ENCODE measurements around the gene POMT1.

GRCh38 chr9:131490514-131490913 lies 12.2 kb upstream of the POMT1 start:
- no peak for TF ChIP-seq GATA3 (IDR thresholded peaks at IDR 0.05; ENCODE audit: low read depth, low read length)
- no peak for TF ChIP-seq GATA2 (IDR thresholded peaks at IDR 0.05; ENCODE audit: low read depth, low read length)
